PC-9 (cell line): Measurements from ENCODE around the gene CCDC158. TPM values are rescaled to one million over a fixed set of nuclear protein-coding genes. Genes with fewer than 3 reads are reported as not detected.
"Not testable (repeated sequence)": the region's sequence is repeated elsewhere in the genome, so short reads cannot be mapped to it uniquely, and the experiment has no call there.

Source experiments
- BruUV-seq: library from RNA; stranded (reverse); fragments of 400-500 nt; replicated peaks from 2 replicates; lab custom pipeline; 2021; lab: Mats Ljungman, UMichigan
- CTCF ChIA-PET: fragments of 300-600 bp; sonication (Branson Sonifier 250); formaldehyde crosslinking; loops from one replicate; lab custom pipeline; 2022; ENCODE audit warnings: antibody characterized with exemption; lab: Charles Lee
- POLR2A ChIA-PET: fragments of 300-600 bp; sonication (Branson Sonifier 250); formaldehyde crosslinking; loops from one replicate; lab custom pipeline; 2022; ENCODE audit warnings: antibody characterized with exemption; ENCODE audit not compliant: unreplicated experiment; lab: Charles Lee
- DNase-seq, 2 experiments: peaks; one replicate each; pipeline versions ENCODE4 v3.0.0 to v3.0.0-alpha.2; 2015 to 2022; ENCODE audit warnings: mixed read lengths in 1 of 2
- H2AFZ ChIP-seq: fragments of 200-600 bp; sonication (generic); 2 replicates; pipeline ENCODE4 v1.8.1; 2017; ENCODE audit warnings: antibody characterized with exemption
- H3F3A ChIP-seq: fragments of 200-600 bp; sonication (generic); 2 replicates; pipeline ENCODE4 v1.8.1; 2017; ENCODE audit warnings: antibody characterized with exemption, mild to moderate bottlenecking, low read depth; ENCODE audit not compliant: insufficient read depth
- H3K27ac ChIP-seq: fragments of 200-600 bp; sonication (generic); 2 replicates; pipeline ENCODE4 v1.6.1; 2016; ENCODE audit warnings: mixed run types
- H3K27me3 ChIP-seq: fragments of 200-600 bp; sonication (generic); 2 replicates; pipeline ENCODE4 v1.6.1; 2016; ENCODE audit warnings: low read depth, mixed run types; ENCODE audit not compliant: insufficient read depth
- H3K36me3 ChIP-seq: fragments of 200-600 bp; sonication (generic); 2 replicates; pipeline ENCODE4 v1.6.1; 2016; ENCODE audit warnings: low read depth, mixed run types
- H3K4me1 ChIP-seq: fragments of 200-600 bp; sonication (generic); replicated peaks from 2 replicates; pipeline ENCODE4 v1.6.1; 2016; ENCODE audit warnings: mixed run types; ENCODE audit not compliant: insufficient read depth
- H3K4me2 ChIP-seq: fragments of 200-600 bp; sonication (generic); 2 replicates; pipeline ENCODE4 v1.6.1; 2017; ENCODE audit warnings: mixed run types
- H3K4me3 ChIP-seq: fragments of 200-600 bp; sonication (generic); 2 replicates; pipeline ENCODE4 v1.6.1; 2016; ENCODE audit warnings: mixed run types
- H3K79me2 ChIP-seq: fragments of 200-600 bp; sonication (generic); 2 replicates; pipeline ENCODE4 v1.6.1; 2017; ENCODE audit warnings: low read depth, mixed run types
- H3K9me2 ChIP-seq: fragments of 200-600 bp; sonication (generic); 2 replicates; pipeline ENCODE4 v1.8.1; 2017; ENCODE audit warnings: mild to moderate bottlenecking; ENCODE audit not compliant: insufficient read depth
- H3K9me3 ChIP-seq: fragments of 200-600 bp; sonication (generic); 2 replicates; pipeline ENCODE4 v1.8.1; 2016; ENCODE audit warnings: low read depth; ENCODE audit not compliant: insufficient read depth
- H4K20me1 ChIP-seq: fragments of 200-600 bp; sonication (generic); 2 replicates; pipeline ENCODE4 v1.8.1; 2017; ENCODE audit not compliant: insufficient read depth
- CTCF ChIP-seq: fragments of 200-600 bp; sonication (generic); conservative IDR thresholded peaks from 2 replicates; pipeline ENCODE4 v1.6.1; 2017; ENCODE audit warnings: mixed run types, antibody characterized with exemption, mild to moderate bottlenecking, moderate library complexity
- EZH2 ChIP-seq: fragments of 200-600 bp; sonication (generic); IDR thresholded peaks from 2 replicates; pipeline ENCODE4 v1.8.0; 2017; ENCODE audit warnings: antibody characterized with exemption, low read depth
- intact Hi-C: fragments of 100-400 bp; cut with micrococcal nuclease; formaldehyde crosslinking; loops from one replicate; pipeline ENCODE4 v1.10.0; 2022; ENCODE audit not compliant: unreplicated experiment
- total RNA-seq: library from RNA; stranded (reverse); gene quantifications from 2 replicates; pipeline ENCODE4 v1.2.3, GENCODE V29; 2021

Gene CCDC158
- total RNA-seq, 1 experiment from 2014 or later: not detected

- intact Hi-C loops: no loop called here
- POLR2A ChIA-PET: no interaction called here
- no TSS peak for BruUV-seq
These were observed 124.6 kb downstream of the CCDC158 start for GRCh38 chr4:76296286-76296820.

GRCh38 chr4:76293772-76294171, 127.2 kb downstream of the CCDC158 start:
- Histone ChIP-seq H3K27me3 (no peaks in the 10 kb centered on the region), H2AFZ (no peak overlapping the region), H3F3A (no peaks in the 10 kb centered on the region), H3K4me3 (no peak overlapping the region), H3K36me3 (no peaks in the 10 kb centered on the region), H3K9me2 (no peaks in the 10 kb centered on the region), H3K79me2 (no peaks in the 10 kb centered on the region), H3K4me2 (no peak overlapping the region), H4K20me1 (no peaks in the 10 kb centered on the region), H3K4me1 (no peaks in the 10 kb centered on the region), H3K9me3 (peaks cover 5% of the 10 kb centered on the region; the same call in 1 of the 2 replicates), H3K27ac (no peak overlapping the region)
- no peak for DNase-seq
- BruUV-seq: no TSS peak
- TF ChIP-seq CTCF (no peak), EZH2 (no peak)
- ChIA-PET POLR2A (interaction anchor here (0.6 to 0.7 kb wide), 2 partner anchors 58 to 136 kb away, joined by 3 to 6 read pairs; no protein-coding TSS in a partner anchor), CTCF (no interaction called here)
- intact Hi-C loops: no loop called here

More at GRCh38 chr4:76296286-76296820, 124.6 kb downstream of the CCDC158 start:
- H3K36me3 ChIP-seq: no peaks in the 10 kb centered on the region
- no peaks in the 10 kb centered on the region for H3K27me3 ChIP-seq
- no peak overlapping the region for H3K4me2 ChIP-seq
- H3K9me3 ChIP-seq: peaks cover 6% of the 10 kb centered on the region; the same call in 1 of the 2 replicates
- peaks cover 9% of the 10 kb centered on the region for H3K4me1 ChIP-seq
- H3F3A ChIP-seq: 0 out of 2 replicates have a peak, but pooled peaks cover 4% of the 10 kb centered on the region
- no peak for TF ChIP-seq EZH2
- no peak for TF ChIP-seq CTCF
- DNase-seq: no peak
- H4K20me1 ChIP-seq: no peaks in the 10 kb centered on the region
- H3K27ac ChIP-seq: no peak overlapping the region
- no peak overlapping the region for H3K4me3 ChIP-seq
- no peaks in the 10 kb centered on the region for H3K79me2 ChIP-seq
- H3K9me2 ChIP-seq: no peaks in the 10 kb centered on the region
- no peak overlapping the region for H2AFZ ChIP-seq
- CTCF ChIA-PET: no interaction called here

- ChIA-PET CTCF (no interaction called here), POLR2A (no interaction called here)
- intact Hi-C loops: no loop called here
- BruUV-seq: no TSS peak
- H3F3A ChIP-seq: no peaks in the 10 kb centered on the region
- no peak overlapping the region for H3K27ac ChIP-seq
- H3K9me2 ChIP-seq: no peaks in the 10 kb centered on the region
- H4K20me1 ChIP-seq: no peaks in the 10 kb centered on the region
- no peaks in the 10 kb centered on the region for H3K36me3 ChIP-seq
- H2AFZ ChIP-seq: no peak overlapping the region
- H3K4me3 ChIP-seq: no peak overlapping the region
- no peaks in the 10 kb centered on the region for H3K27me3 ChIP-seq
- no peaks in the 10 kb centered on the region for H3K4me1 ChIP-seq
- no peaks in the 10 kb centered on the region for H3K79me2 ChIP-seq
- no peak for TF ChIP-seq CTCF
- no peak for TF ChIP-seq EZH2
- DNase-seq: no peak
- H3K4me2 ChIP-seq: no peak overlapping the region
- H3K9me3 ChIP-seq: no peaks in the 10 kb centered on the region
These were observed 128.2 kb downstream of the CCDC158 start for GRCh38 chr4:76292730-76293129.

- CTCF ChIA-PET: interaction anchor here (0.6 kb wide), 1 partner anchor 415 kb away, joined by 4 read pairs; no protein-coding TSS in a partner anchor
- H3K9me2 ChIP-seq, H3K4me3 ChIP-seq, H3F3A ChIP-seq, POLR2A ChIA-PET, H2AFZ ChIP-seq, H3K79me2 ChIP-seq, BruUV-seq, H3K36me3 ChIP-seq, intact Hi-C loops, H3K27ac ChIP-seq, DNase-seq, H3K4me2 ChIP-seq, H3K27me3 ChIP-seq, H3K4me1 ChIP-seq, H3K9me3 ChIP-seq, H4K20me1 ChIP-seq: not testable (repeated sequence)
These were observed 133.1 kb downstream of the CCDC158 start for GRCh38 chr4:76287811-76288210.
